COLO668 (cell line): ENCODE data around the gene ALDH3B2.
"Not testable (repeated sequence)": the region's sequence is repeated elsewhere in the genome, so short reads cannot be mapped to it uniquely, and the experiment has no call there.

ENCODE experiments used
- DNase-seq: peaks from one replicate; lab custom pipeline; 2025; ENCODE audit not compliant: unreplicated experiment; lab: John Stamatoyannopoulos, UW

Gene ALDH3B2

DNA sequence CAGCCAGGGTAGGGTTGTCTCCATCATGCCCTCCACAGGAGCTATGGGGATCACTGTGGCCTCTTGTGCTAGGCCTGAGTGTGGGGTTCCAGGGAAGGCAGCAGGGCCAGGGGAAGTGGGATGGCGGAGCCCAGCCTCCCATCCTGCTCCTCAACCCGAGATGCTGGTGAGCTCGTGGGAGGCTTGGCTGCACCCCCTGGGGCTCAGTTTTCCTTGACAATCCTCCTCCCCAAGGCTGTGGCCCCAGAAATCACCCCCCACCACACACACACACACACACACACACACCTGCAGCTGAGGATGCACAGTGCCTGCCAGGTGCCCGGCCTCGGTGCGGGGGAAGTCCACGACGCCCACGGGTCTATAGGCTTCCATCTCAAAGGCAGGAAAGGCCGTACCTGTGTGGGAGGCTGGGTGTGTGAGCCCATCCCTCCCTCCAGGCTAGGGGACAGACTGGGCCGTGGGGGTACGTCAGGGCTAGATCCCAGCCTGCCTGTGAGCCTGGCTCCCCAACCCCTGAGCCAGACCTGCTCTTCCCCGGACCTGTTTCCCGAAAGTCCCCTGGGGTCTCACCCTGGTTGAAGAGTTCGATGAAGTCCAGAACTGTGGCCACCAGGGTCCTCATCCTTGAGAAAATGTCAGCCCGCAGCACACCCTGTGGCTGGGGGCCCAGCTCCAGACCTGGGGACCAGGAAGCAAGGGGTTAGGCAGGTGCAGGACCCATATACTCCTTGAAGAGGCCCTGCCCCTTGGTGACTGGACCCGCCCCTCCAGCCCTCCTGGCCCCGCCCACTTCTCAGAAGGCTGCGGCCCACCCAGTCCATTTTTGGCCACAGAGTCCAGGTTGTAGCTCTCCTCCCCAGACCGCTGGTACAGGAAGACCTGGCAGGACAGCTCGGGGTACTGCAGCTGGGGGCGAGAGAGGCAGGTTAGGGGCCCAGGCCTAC, 29.7 kb downstream of the ALDH3B2 start:
- DNase-seq: no peak

GRCh38 chr11:67644042-67644441, 30.4 kb downstream of the ALDH3B2 start:
- DNase-seq: no peak

DNA sequence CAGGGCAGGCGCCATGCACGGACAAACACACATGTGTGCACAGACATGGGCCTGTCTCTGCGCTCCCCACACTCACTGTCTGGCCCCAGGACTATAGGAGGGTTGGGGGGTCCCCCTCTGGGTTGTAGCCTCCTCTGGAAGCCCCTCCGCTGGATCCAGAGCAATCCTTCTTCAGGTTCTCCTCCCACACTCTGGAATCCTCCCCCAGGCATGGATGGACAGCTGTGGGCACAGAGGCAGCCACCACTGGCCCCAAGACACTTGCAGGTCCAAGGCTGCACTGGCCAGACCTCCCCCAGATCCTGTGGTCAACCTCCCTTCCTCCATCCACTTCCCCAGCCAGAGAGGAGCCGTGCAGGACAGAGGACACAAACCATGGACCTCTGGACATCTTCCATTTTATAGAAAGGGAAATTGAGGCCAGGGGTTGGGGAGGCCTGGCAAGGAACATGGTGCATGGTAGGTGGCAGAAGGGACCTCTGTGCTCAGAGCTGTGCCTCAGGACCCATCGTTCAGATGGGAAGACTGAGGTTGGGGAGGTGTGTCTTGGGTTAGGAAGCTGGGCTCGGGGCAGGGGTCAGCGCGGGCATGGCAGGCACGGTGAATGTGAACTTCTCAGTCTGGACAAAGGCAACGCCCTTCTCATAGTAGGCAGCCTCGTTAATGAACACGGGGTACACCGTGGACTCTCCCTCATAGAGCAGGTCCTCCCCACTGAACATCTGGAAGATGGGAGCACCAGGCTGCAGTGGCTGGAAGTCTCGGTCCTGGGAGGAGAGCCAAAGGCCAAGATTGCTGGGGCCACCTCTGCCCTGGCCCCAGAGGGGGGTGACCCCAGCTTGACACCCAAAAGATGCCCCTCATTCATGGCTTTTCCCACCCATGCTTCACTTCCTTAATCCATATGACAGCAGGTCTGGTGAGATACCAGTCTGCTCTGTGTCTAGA, 32.0 kb downstream of the ALDH3B2 start:
- DNase-seq: no peak

DNA sequence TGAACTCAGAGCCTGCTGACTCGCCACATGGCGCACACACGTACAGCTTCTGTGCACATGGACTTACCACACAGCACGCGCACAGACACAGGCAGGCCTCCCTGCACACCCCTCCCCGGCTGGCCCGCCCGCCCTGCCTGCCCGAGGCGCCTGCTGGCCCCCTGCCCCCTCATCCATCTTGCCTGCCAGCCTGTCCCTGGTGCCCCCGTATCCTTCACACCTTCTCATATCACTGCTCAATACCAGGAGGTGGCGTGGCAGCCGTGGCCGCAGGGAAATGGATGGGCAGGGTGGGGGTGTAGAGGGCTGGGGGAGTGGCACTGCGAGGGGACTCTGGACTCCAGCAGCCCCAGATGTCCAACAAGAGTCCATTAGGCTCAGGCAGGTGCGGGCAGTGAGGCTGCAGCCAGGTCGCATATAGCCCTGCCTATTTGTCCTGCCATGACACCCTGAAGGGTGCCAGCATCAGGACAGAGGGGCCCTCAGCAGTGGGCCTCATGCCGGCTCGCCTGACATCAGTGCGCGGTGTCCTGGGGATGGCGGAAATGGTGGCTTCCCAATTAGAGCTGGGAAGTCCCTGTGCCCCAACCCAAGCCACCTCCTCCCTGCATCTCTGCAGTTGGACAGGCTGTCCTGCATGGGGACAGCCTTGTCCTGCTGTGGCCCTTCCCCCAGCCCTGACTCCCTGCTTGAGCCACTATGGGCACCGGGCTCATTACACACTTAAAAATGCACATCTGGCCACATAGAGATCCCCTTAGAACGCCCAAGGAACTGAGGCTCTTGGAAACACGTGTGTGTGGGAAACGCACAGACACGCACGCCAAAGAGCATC, 32.9 kb downstream of the ALDH3B2 start:
- no peak for DNase-seq

- no peak for DNase-seq
Measured at GRCh38 chr11:67640758-67641337, 33.6 kb downstream of the ALDH3B2 start.

DNA sequence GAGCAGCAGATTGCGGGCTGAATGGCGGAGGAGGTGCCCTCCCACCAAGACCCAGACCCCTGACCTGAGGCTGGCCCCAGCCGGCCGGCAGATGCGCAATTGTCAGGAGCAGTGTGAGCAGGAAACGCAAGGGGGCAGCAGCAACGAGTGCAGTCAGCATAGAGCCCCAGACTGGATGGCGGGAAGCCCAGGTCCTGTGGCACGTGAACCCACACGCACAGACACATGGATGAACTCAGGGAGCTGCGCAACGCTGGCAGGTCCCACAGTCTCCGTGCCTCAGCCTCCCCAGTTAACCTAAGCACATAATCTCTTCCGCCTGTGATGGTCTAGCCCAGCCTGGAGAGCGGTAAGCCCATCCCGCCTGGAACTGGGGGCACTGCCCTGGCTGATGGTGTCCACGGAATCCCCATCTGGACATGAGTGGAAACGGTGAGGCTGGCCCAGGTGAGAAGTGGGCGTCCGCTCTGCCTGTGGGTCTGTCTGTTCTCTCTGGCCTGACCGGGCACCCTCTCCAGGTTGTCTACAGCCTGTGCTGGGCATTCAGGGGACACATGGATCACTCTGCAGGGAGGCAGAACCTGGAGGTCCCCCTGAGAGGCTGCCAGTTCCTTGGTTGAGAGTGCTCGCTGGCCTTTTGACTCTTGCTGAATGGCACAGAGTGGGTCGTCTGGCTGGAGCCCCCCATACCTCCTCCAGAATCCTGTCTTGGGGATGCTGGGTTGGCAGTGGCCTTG, 34.2 kb downstream of the ALDH3B2 start:
- DNase-seq: peak; percentile 61

DNA sequence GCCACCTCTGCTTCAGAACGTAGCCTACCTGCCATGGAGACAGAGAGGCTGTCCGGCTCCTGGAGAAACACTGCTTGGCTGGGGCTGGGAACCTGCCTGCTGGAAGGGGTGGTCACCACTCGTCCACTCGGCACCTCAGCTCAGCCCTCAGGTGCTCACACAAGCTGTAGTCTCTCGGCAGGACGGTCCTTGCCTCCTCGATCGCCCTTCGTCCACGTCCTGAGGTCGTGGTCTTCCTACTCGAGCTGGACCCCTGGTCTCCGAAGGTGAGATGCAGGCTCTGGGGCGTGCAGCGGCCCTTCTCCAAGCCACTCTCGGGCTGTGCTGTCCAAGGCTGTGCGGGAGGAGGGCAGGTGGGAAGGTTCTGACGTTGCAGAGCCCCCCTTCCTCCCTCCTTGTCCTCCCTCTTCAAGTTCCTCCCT, 35.0 kb downstream of the ALDH3B2 start, which contains the start of gene TBX10:
TSS of gene TBX10 (minus strand) at position 326 of the 422 bp plus-strand sequence. CDS start at position 35, 291 bp downstream.
- no peak for DNase-seq

GRCh38 chr11:67638535-67639437, 35.6 kb downstream of the ALDH3B2 start:
- no peak for DNase-seq

- not testable (repeated sequence) for DNase-seq
Measured at GRCh38 chr11:67637441-67637840, 37.0 kb downstream of the ALDH3B2 start.

GRCh38 chr11:67636962-67637361, 37.5 kb downstream of the ALDH3B2 start:
- no peak for DNase-seq

DNA sequence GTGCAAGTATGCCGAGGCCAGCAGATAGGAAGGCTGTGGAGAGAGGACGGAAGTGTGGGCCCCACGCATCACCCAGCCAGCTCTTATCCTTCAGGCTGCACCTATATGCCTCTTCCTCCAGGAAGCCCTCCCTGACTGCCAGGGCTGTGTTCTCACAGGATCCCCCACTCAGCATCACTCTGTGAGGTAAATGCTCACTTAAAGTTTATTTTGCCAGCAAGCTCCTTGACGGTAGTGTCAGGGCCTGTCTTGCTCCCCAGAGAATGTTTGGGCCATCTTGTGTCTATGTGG, 39.2 kb downstream of the ALDH3B2 start:
- DNase-seq: no peak

- DNase-seq: peak; percentile 74
Measured at GRCh38 chr11:67634366-67635230, 39.8 kb downstream of the ALDH3B2 start.

DNA sequence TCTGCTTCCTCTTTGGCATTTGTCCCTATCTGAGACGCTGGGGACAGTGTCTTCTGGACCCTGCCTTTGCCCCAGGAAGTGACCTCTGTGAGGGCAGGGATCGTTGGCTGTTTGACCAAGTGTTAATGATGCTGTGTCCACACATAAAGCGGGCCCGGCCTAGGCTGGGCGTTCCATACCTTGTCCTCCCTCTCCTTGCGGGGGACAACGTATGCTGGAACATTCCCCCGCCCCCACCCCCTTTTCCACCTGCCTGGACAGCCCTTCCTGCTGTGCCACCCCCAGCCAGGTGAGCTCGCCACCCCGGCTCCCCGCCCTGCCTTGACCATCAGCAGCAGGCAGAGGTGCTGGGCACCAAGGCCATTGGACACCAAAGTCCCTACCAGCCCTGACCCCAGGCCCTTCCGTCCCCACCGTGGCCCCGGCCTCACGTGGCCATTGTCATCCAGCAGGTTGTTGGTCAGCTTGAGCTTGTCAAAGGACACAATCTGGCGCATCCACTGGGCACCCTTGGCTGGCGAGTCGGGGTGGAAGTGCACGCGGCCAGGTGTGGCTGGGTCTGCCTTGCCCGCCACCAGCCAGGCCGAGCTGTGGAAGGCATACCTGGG, 40.6 kb downstream of the ALDH3B2 start:
- DNase-seq: no peak

- no peak for DNase-seq
Measured at GRCh38 chr11:67632982-67633755, 41.3 kb downstream of the ALDH3B2 start.

DNA sequence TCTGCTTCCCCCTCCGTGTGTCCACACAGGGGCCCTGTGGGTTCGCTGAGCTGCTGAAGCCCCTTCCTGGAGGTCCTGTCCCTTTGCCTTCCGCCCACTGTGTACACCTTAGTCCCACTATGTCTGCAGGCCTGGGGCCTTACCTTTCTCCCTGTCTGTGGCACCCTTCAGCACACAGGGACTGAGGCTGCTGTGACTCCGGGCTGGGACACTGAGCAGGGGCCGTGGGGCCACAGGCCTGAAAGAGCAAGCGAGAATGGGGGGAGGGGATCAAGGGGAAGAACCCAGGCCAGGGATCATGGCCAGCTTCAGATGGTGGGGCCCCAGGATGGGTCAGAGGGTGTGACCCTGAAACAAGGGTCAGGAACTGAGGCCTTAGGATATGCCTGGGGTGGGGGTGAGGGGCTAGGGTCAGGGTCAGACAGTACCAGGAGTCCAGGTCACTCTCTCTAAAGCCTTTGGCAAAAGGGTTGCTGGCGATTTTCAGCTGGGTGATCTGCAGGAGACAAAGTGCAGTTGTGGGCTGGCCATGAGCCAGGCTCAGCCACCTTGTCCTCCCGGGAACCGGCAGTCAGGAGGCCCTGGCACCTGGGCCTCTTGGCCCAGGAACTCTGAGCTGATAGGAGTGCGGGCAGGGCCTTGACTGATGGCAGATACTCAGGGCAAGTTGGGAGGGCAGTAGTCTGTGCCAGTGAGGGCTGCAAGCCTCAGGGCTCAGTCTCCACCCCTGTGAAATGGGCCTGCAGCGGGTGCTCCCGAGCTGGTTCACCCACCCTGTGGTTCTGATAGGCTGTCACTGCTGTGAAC, 42.0 kb downstream of the ALDH3B2 start:
- DNase-seq: peak; percentile 43

DNA sequence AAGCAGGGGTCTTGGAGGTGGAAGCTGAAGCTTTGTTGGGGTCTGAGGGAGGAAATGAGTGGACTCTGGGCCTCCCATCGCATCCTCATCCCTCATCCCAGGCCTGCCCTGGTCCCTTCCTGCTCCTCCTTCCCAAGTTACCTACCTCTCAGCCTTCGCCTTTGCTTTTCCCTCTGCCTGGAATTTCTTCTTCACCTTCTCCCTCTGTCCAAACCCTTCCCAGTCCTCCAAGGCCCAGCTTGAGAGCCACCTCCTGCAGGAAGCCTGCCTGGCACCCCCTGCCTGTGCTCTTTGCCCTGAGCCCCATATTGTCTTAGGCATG, 42.6 kb downstream of the ALDH3B2 start:
- no peak for DNase-seq
